GM15510 (cell line): ENCODE results near the gene ICOS.

Source experiments
- POLR2A ChIP-seq: IDR thresholded peaks from 3 replicates; pipeline ENCODE4 v1.6.1; 2011; ENCODE audit warnings: borderline replicate concordance; ENCODE audit not compliant: insufficient read length; ENCODE audit errors: extremely low read depth

ICOS gene

DNA sequence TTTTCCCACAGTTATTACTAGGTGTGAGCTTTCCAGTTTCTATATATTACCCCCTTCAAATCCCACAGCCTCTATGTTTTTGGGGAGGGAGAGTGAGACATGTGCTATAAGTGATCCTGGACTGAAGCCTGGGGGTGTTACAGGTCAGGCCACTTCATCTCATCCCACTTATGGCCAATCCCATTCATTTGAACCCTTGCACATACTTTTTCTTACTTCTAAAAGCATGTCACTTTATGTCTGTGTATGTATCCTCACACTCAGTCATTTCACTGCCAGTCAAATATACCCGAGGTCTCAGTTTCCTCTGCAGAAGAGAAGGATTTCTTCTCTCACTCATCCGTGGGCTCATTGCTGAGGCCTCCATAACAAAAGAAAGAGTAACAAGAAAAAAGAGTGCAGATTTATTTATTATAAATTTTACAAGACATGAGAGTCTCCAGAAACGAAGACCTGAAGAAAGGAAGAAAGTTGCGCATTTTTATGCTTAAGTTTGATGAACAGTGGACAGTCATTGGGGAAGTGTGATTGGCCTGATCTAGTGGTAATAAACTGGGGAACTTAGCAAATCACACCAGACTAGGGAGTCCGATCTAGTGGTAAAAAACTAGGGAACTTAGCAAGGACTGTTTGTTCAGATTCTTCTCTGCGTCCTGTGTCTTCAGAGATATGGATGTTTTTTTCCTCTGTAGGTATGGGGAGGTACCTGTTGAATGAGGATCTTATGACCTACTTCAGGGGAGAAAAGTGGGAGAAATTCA, 52.1 kb downstream of the ICOS start:
- no peak for TF ChIP-seq POLR2A

DNA sequence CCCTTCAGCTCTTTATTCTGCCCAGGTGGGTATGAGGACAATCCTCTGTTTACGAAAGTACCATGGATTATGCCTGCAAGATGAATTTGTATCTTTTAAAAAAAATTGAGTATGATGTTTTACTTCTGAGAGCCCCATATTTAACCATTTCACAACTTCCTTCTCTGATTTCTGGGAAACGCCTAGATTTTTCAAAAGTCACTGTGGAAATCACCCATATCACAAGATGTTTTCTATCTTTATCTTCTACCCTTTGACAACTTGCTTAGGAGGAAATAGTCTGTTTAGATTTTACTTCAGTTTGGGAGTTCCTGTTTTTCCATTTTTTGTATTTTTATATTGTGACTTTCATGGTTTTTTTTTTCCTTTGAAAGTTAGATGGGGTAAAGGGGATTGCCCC, 53.0 kb downstream of the ICOS start:
- no peak for TF ChIP-seq POLR2A

- no peak for TF ChIP-seq POLR2A
Measured at GRCh38 chr2:203992509-203992908, 55.9 kb downstream of the ICOS start.

DNA sequence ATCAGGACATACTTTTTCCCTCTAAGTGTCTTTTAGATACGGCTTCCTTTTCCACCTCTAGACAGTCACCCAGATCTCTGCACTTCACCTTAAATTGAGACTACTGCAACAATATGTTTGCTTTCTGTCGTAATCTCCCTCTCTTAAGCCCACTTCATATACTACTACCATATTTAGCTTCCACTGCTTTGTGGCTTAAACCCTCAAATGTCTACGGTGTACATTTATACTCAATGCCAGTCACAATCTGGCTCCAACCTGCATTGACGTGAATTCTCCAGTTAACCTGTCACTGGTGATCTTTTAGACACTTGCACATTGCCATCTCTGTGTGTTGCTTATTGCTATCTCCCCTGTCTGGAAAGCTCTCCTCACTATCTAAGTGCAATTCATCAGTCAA, 56.4 kb downstream of the ICOS start:
- no peak for TF ChIP-seq POLR2A

- TF ChIP-seq POLR2A, result no peak
Measured at GRCh38 chr2:203993560-203993959, 57.0 kb downstream of the ICOS start.

DNA sequence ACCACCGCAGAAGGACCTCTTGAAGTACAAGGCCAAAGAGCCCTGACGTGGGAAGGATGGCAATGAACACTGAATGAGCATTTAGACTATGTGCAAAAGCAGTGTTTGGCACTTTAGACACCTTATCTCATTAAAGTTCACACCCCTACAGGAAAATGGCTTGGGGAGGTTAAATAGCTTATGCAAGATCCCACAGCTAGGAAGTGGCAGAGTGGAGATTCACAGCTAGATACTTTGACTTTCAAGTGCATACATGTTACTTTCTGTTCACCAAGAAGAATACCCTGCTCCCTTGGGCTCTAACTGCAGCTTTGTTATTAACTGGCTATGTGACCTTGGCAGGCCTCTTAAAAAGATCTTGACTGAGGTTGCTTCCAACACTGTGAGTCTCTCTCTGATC, 58.2 kb downstream of the ICOS start:
- no peak for TF ChIP-seq POLR2A

GRCh38 chr2:203996692-203997091, 60.1 kb downstream of the ICOS start:
- no peak for TF ChIP-seq POLR2A

DNA sequence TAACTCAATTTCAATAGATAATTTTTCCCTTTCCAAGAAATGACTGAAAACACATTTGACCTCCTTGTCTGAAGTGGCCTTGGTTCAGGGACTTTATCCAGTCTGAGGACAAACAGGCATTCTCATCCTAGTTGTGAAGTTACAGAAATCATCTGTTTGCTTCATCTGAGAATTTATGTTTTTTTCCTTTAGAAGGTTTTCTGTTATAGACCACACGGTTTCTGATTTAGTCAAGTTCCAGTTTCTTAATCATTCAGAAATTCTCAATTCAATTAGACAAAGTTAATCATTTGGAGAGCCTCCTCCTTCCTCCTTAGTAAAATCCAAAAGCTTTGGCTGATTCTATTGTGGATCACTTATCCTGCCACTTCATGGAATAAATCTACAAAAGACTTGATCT, 60.9 kb downstream of the ICOS start:
- no peak for TF ChIP-seq POLR2A

GRCh38 chr2:203997980-203998809, 61.6 kb downstream of the ICOS start:
- no peak for TF ChIP-seq POLR2A

DNA sequence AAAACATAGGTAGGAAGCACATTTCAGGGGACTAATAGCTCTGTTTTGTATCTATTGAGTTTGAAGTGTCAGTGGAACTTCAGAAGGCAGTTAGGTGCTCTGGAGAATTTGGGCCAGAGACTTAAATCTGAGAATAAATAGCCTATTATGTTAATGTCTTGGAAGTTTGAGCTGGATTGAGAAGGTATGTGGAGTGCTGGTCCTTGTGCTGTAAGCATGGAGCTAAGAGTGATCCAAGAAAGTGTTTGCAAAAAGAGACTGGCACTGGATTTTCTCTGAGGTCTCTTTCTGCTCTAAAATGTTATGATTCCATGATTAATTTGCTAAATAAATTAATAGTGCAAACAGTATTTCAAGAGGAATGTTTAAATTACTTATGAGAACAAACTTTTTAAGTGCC, 63.3 kb downstream of the ICOS start:
- no peak for TF ChIP-seq POLR2A

DNA sequence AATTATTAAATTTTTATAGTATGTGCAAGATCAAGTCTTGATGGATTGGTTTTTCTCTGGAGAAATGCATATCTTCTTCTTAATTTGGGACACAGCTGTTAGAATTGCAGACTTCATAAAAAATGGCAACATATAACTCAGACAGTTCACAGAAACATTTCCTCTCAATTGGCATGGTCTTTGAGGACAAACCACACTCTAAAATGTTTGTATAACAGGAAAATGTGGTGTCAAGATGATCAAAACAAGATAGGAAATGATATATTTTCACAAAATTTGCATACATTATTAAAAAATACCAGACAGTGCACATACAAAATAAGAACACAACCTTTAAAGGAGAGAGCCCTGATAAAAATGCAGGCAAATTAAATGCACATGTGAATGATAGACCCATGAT, 63.9 kb downstream of the ICOS start:
- no peak for TF ChIP-seq POLR2A

DNA sequence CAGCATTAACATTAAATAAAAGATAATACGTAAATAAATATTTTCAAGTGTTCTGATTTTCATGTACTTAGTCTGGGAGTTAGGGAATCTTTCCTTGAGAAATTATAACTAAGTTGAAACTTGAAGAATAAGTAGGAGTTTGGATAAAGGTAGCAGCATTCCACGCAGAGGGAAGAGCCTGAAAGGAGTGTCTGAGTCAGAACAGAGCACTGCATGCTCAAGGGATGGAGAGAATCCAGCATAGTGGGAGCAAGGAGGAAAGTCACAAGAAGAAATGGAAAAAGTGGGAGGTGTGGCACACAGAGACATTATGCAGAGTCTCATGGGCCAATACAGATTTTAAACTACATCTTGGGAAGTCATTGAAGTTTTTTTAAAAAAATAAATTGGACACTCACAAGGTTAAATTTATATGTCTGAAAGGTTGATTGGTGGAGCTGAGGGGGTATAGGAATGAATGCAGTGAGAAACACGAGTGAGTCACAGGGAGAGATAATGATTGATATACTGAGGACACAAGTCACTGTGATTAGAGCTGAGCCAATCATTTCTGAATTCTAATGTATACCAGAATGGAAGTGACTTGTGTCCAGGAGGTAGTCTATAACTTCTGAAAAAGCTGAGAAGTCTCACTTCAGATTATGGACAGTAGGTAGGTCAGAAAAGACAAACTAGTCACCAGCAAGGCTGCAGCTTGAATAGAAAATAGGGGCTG, 66.9 kb downstream of the ICOS start:
- no peak for TF ChIP-seq POLR2A

DNA sequence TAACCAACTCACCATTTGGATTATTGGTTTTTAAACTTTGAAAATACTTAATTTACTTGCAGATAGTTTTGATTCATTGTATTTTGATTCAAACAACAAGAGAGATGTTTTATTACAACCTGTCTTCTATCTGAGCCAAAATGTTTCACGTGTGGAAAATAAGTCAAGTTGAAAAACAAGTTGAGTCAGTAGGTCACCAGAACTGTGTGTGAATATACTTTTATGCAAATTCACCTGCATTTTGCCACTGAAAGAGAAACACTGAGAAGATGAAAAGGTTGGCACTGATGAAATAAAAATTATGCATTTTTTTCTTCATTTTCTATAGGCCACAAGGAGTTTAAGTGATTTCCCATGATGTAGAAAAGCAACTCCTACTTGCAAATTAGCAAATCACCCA, 68.3 kb downstream of the ICOS start:
- no peak for TF ChIP-seq POLR2A

DNA sequence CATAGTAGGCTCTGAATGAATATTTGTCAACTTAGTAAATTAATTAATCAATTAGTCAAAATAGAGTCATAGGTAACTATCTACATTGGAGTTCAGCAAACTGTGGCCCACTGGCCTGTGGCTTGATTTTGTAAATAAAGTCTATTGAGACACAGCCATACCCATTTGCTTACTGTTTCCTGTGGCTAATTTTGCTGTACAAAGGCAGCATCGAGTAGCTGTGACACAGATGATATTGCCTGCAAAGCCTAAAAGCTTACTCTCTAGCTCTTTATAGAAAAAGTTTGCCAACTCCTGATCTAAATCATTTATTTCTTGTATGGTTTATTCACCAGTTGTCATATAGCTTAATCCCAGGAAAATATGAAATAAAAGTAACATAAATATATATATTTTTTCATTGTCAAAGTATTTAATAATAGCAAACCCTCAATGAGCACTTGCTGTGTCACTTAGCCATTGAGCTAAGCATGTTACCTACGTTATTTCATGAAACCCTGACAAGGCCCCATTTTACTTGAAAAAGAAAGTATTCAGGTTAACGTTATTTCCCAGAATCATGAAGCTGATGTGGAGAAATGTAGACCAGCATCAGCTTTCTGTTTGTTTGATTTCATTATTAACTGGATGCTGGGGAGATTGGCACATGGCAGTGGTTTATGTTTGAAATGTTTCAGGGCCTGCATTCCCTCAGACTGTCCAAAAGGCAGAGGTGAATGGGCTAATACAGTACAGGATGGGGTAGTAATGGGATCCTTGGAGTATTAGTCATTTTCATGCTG, 69.6 kb downstream of the ICOS start:
- TF ChIP-seq POLR2A, result no peak

DNA sequence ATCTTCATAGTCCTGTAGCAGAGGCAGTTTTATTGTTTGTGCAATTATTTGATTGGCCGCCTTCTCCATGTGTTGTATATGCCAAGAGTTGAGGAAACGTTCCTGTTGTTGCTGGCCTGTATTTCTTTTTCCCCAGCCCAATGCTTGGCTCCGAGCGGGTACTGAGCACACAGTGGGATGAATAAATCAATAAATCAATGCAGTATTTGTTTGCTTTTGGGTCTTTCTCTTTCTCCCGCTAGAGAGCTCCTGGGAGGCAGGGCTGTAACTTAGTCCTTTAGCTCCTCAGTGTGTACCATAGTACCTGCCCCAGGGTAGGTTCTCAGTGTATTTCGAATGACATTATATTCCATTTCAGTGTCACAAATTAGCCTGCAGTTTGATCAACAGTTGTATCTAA, 71.8 kb downstream of the ICOS start:
- TF ChIP-seq POLR2A, result no peak
